Measurements from ENCODE around the gene TNP1.

The TNP1 gene

GRCh38 chr2:216859944-216860343, at the start of gene TNP1:
TSS of gene TNP1 (minus strand) at chr2:216860064. CDS start at chr2:216860034, 30 bp downstream.
- no peak for DNase-seq

DNA sequence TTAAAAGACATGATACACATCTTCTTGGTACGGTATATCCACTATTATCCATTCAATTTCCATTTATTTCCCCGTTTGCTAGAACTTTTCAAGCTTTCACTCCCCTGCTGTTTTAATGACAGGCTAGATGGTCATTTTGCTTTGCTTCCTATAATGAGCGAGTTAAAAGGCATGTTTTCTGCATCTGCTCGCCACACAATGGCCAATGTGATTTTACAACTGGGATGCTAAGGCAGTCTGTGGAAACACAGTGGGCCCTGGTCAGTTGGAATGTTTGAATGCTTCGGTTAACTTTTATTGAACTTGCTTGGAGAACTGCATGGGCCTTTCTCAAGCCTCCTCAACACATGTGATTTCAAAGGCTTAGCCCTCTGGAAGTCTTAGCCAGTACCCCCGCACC, 48.4 kb upstream of the TNP1 start:
- no peak for DNase-seq

DNA sequence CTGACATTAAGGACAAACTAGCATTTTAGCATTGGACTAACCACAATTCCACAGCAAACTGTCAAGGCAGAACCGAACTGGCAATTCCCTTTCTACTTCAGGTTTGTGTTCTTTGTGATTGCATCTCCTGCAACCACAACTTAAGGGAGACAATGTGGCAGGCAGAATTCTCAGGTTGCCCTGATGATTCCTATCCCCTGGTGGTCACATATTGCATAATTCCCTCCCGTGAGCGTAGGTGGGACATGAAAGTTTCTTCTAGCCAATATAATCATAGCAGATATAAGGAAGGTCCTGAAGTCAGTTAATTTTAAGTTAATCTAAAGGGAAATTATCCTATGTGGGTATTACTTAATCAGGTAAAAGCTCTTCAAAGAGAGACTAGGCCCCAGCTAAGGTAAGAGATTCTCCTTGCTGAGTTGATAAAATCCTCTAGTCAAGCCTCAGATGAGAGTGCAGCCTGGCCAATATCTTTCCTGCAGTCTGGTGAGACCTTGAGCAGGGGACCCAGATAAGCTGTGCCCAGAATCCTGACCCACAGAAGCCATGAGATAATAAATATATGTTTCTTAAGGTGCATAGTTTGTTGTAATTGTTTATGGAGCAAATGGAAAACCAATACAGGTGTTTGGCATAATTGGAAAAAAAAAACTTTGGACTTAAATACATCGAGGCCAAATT, 45.9 kb upstream of the TNP1 start:
- no peak for DNase-seq

GRCh38 chr2:216904974-216905373, 45.1 kb upstream of the TNP1 start:
- DNase-seq: no peak

- no peak for DNase-seq
Observed at GRCh38 chr2:216904554-216904953, 44.7 kb upstream of the TNP1 start.

DNA sequence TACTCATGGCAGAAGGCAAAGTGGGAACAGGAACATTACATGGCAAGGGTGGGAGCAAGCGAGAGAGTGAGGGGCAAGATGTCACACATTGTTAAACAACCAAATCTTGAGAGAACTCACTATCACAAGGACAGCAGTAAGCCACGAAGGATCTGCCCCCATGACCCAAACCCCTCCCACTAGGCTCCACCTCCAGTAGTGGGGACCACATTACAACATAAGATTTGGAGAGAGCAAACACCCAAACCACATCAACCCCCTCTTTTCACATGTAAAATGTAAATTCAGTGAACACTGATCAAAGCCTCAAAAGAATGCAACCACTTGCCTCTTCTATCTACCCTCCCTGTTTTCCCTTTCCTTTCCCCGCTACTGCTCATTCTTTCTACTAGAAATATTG, 43.6 kb upstream of the TNP1 start:
- no peak for DNase-seq

DNA sequence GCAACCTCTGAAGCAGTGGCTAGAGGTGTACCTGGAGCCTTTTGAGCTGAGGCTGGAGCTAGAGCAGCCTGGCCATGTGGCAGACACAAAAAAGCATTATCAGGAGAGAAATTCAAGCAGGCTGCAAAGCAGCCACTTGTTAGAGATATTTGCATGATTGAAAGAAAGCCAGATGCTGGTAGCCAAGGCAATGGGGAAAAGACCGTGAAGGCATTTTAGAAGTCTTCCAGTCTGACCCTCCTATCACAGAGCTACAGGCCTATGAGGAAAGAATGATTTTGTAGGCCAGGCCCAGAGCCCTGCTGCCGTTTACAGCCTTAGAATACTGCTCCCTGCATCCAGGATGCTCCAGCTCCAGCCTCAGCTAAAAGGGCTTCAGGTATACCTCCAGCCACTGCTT, 41.4 kb upstream of the TNP1 start:
- no peak for DNase-seq

GRCh38 chr2:216900406-216900805, 40.5 kb upstream of the TNP1 start:
- DNase-seq: no peak

DNA sequence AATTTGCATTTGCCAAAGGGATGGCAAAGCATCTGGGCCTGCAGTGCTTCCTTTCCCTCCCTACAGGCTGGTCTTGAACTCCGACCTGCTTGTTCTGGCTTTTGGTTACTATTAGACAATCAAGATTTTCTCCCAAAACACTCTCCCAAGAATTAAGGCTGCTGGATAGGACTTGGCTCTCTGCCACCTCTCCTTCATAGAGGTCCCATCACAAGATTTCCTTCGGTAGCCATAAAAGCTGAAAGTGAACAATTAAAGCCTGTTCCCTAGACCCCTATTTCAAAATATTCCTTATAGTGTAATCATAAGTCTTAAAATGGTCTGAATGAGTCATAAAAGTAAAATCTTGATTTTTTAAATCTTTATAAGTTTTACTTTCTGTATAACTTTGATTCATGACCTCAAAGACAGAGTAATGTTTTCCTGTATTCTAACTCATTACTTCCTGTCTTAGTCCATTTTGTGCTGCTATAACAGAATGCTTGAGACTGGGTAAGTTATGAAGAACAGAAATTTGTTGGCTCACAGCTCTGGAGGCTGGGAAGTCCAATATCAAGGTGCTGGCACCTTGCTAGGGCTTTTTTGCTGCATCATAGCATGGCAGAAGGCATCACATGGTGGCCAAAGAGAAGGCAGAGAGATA, 37.8 kb upstream of the TNP1 start:
- no peak for DNase-seq

GRCh38 chr2:216890138-216890537, 30.3 kb upstream of the TNP1 start:
- no peak for DNase-seq

GRCh38 chr2:216888887-216889622, 29.2 kb upstream of the TNP1 start:
- DNase-seq: no peak

- DNase-seq: no peak
Observed at GRCh38 chr2:216888081-216888480, 28.2 kb upstream of the TNP1 start.

- no peak for DNase-seq
Observed at GRCh38 chr2:216887138-216887537, 27.3 kb upstream of the TNP1 start.

DNA sequence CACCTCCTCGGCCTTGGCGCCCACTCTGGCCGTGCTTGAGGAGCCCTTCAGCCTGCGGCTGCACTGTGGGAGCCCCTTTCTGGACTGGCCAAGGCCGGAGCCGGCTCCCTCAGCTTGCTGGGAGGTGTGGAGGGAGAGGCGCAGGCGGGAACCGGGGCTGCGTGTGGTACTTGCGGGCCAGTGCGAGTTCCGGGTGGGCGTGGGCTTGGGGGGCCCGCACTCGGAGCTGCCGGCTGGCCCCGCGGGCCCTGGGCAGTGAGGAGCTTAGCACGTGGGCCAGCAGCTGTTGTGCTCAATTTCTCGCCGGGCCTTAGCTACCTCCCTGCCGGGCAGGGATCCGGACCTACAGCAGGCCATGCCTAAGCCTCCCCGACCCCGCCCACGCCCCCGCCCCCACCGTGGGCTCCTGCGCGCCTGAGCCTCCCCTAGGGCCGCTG, 25.3 kb upstream of the TNP1 start:
- DNase-seq: no peak

DNA sequence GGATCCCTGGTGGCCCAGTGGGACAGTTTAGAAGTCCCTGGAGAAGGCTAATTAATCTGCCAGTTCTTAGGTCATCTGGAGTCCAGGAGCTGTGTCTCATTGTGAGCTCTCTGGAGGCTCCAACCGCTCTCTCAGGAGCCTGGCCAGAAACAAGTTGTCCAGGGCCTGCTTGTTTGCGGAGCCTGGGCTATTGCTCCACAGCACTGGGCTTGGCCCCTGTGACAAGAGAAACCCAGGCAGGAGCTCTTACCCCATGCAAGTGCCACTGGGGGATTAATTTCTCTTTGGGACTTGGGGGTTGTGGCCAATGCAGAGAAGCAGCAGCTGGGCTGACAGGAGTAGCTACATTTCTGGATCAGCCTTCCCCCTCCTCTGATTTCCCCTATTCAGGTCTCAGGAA, 24.5 kb upstream of the TNP1 start:
- no peak for DNase-seq

- no peak for DNase-seq
Observed at GRCh38 chr2:216882876-216883275, 23.0 kb upstream of the TNP1 start.

- no peak for DNase-seq
Observed at GRCh38 chr2:216881411-216881810, 21.5 kb upstream of the TNP1 start.

- DNase-seq: peak in 1 of 2 donors; percentile 33
Observed at GRCh38 chr2:216880509-216881184, 20.8 kb upstream of the TNP1 start.

- no peak for DNase-seq
Observed at GRCh38 chr2:216879727-216880508, 20.1 kb upstream of the TNP1 start.

GRCh38 chr2:216878072-216878471, 18.2 kb upstream of the TNP1 start:
- no peak for DNase-seq

- no peak for DNase-seq
Observed at GRCh38 chr2:216877085-216877484, 17.2 kb upstream of the TNP1 start.

DNA sequence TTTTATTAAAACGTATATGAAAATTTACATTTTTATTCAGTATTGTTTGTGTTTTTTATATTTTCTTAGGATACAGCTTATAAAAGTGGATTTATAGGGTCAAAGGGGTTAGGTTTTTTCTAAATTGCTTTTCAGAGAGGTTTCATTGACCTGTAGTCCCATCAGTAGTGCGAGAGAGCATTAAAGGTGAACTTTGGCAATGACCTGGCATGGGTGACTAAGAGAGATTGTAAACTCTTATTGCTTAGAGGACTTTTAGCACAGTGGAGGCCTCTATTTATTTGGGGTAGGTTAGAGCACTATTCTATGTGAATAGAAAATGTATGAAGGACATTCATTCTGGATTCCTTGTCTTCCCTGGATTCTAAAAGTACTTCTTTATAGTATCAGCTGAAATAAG, 16.0 kb upstream of the TNP1 start:
- DNase-seq: no peak

GRCh38 chr2:216873573-216873972, 13.7 kb upstream of the TNP1 start:
- DNase-seq: peak in 1 of 2 donors; percentile 4
